IMR-90 (cell line): ENCODE data around the gene GRID2IP. TPM values are rescaled to one million over a fixed set of nuclear protein-coding genes. Genes with fewer than 3 reads are reported as not detected.

Experiments used
- ATAC-seq: fragments of 200-7000 bp; cut with Tn5 transposase; 2 replicates; pipeline ENCODE4 v1.9.1; 2020; ENCODE audit warnings: low read depth, mild to moderate bottlenecking, moderate library complexity
- BruUV-seq: library from RNA; stranded (reverse); fragments of 400-500 nt; replicated peaks from 2 replicates; lab custom pipeline; 2021; lab: Mats Ljungman, UMichigan
- CTCF ChIA-PET: fragments of 300-600 bp; formaldehyde crosslinking; extraction: SDS; loops from one replicate; lab custom pipeline; 2021; ENCODE audit warnings: antibody characterized with exemption; lab: Yijun Ruan, JAX
- POLR2A ChIA-PET: fragments of 300-600 bp; sonication (Branson Sonifier 250); formaldehyde crosslinking; loops from one replicate; lab custom pipeline; 2022; ENCODE audit warnings: antibody characterized with exemption; ENCODE audit not compliant: unreplicated experiment; lab: Charles Lee
- DNase-seq: peaks from one replicate; pipeline ENCODE4 v3.0.0; 2013
- H2AFZ ChIP-seq: replicated peaks from 2 replicates; pipeline ENCODE3; 2013; ENCODE audit warnings: low read length, mild to moderate bottlenecking; ENCODE audit not compliant: poor library complexity
- H2AK5ac ChIP-seq: 2 replicates; pipeline ENCODE4 v1.6.1; 2013; ENCODE audit warnings: low read depth, low read length, inconsistent platforms
- H2AK9ac ChIP-seq: replicated peaks from 2 replicates; pipeline ENCODE3; 2013; ENCODE audit warnings: mild to moderate bottlenecking, low read depth, low read length, moderate library complexity; ENCODE audit not compliant: poor library complexity
- H2BK120ac ChIP-seq: 2 replicates; pipeline ENCODE4 v1.6.1; 2013; ENCODE audit warnings: low read depth, low read length, inconsistent platforms
- H2BK15ac ChIP-seq: 3 replicates; pipeline ENCODE4 v1.6.1; 2013; ENCODE audit warnings: low read depth, low read length, inconsistent platforms
- H2BK20ac ChIP-seq: 2 replicates; pipeline ENCODE4 v1.6.1; 2013; ENCODE audit warnings: low read depth, mild to moderate bottlenecking, inconsistent platforms, low read length, moderate library complexity
- H2BK5ac ChIP-seq: 2 replicates; pipeline ENCODE4 v1.6.1; 2013; ENCODE audit warnings: mild to moderate bottlenecking, low read depth, low read length, inconsistent platforms; ENCODE audit not compliant: poor library complexity, severe bottlenecking
- H3K14ac ChIP-seq: replicated peaks from 2 replicates; pipeline ENCODE4 v1.6.1; 2013; ENCODE audit warnings: low read depth, low read length, inconsistent platforms
- H3K18ac ChIP-seq: 2 replicates; pipeline ENCODE4 v1.6.1; 2013; ENCODE audit warnings: low read depth, low read length, control low read depth
- H3K23ac ChIP-seq: 2 replicates; pipeline ENCODE4 v1.6.1; 2013; ENCODE audit warnings: low read depth, low read length, inconsistent platforms
- H3K27ac ChIP-seq: 2 replicates; pipeline ENCODE4 v1.5.1; 2013; ENCODE audit warnings: mild to moderate bottlenecking, control low read depth, low read length; ENCODE audit not compliant: insufficient read depth
- H3K27me3 ChIP-seq: 2 replicates; pipeline ENCODE4 v1.6.1; 2013; ENCODE audit warnings: low read length; ENCODE audit not compliant: control insufficient read depth, insufficient read depth
- H3K36me3 ChIP-seq: 2 replicates; pipeline ENCODE4 v1.6.1; 2013; ENCODE audit warnings: low read length, mixed read lengths; ENCODE audit not compliant: control insufficient read depth, insufficient read depth
- H3K4ac ChIP-seq: 2 replicates; pipeline ENCODE4 v1.6.1; 2013; ENCODE audit warnings: low read depth, low read length, inconsistent platforms
- H3K4me1 ChIP-seq: 2 replicates; pipeline ENCODE4 v1.6.1; 2013; ENCODE audit warnings: low read length, mixed read lengths; ENCODE audit not compliant: control insufficient read depth, insufficient read depth
- H3K4me2 ChIP-seq: 2 replicates; pipeline ENCODE4 v1.6.1; 2013; ENCODE audit warnings: low read depth, mild to moderate bottlenecking, control low read depth, low read length, moderate library complexity
- H3K4me3 ChIP-seq: 2 replicates; pipeline ENCODE4 v1.5.1; 2013; ENCODE audit warnings: low read depth, mild to moderate bottlenecking, control low read depth, low read length, moderate library complexity; ENCODE audit not compliant: insufficient read depth
- H3K56ac ChIP-seq: 2 replicates; pipeline ENCODE4 v1.6.1; 2013; ENCODE audit warnings: low read length, inconsistent platforms; ENCODE audit not compliant: insufficient read depth; ENCODE audit errors: extremely low read depth
- H3K79me1 ChIP-seq, 2 experiments: 2 replicates each; pipeline ENCODE4 v1.6.1; 2013; ENCODE audit warnings: low read length in 2 of 2, inconsistent platforms in 1 of 2, low read depth in 1 of 2
- H3K9ac ChIP-seq: 2 replicates; pipeline ENCODE4 v1.6.1; 2013; ENCODE audit warnings: low read depth, low read length, control low read depth
- H3K9me1 ChIP-seq: 2 replicates; pipeline ENCODE4 v1.6.1; 2013; ENCODE audit warnings: low read length, inconsistent platforms; ENCODE audit not compliant: insufficient read depth
- H3K9me3 ChIP-seq: 2 replicates; pipeline ENCODE4 v1.6.1; 2013; ENCODE audit warnings: low read length; ENCODE audit not compliant: control insufficient read depth, insufficient read depth
- H4K20me1 ChIP-seq: 2 replicates; pipeline ENCODE4 v1.6.1; 2013; ENCODE audit warnings: low read length, inconsistent platforms; ENCODE audit not compliant: insufficient read depth
- H4K5ac ChIP-seq: 2 replicates; pipeline ENCODE4 v1.6.1; 2013; ENCODE audit warnings: mild to moderate bottlenecking, low read depth, low read length, control low read depth
- H4K8ac ChIP-seq, 2 experiments: 2 replicates each; pipeline ENCODE4 v1.6.1; 2013; ENCODE audit warnings: low read depth in 2 of 2, low read length in 2 of 2, control low read depth in 1 of 2, inconsistent platforms in 1 of 2
- H4K91ac ChIP-seq: 2 replicates; pipeline ENCODE4 v1.6.1; 2013; ENCODE audit warnings: low read depth, low read length, inconsistent platforms; ENCODE audit not compliant: insufficient read depth
- BHLHE40 ChIP-seq: fragments of 150-350 bp; IDR thresholded peaks from 2 replicates; pipeline ENCODE4 v1.6.1; 2016; ENCODE audit warnings: mild to moderate bottlenecking, low read depth, low read length
- CEBPB ChIP-seq: IDR thresholded peaks from 2 replicates; pipeline ENCODE4 v1.6.1; 2012; ENCODE audit warnings: low read depth, low read length, improper control_type of control experiment
- ELK1 ChIP-seq: fragments of 150-350 bp; IDR thresholded peaks from 2 replicates; pipeline ENCODE4 v1.6.1; 2016; ENCODE audit warnings: low read depth, mild to moderate bottlenecking, low read length, moderate library complexity, borderline replicate concordance
- FOS ChIP-seq: fragments of 150-350 bp; IDR thresholded peaks from 2 replicates; pipeline ENCODE4 v1.6.1; 2016; ENCODE audit warnings: low read depth, low read length
- MXI1 ChIP-seq: IDR thresholded peaks from 2 replicates; pipeline ENCODE4 v1.6.1; 2012; ENCODE audit warnings: low read depth, mild to moderate bottlenecking, low read length, moderate library complexity, borderline replicate concordance
- NFE2L2 ChIP-seq: fragments of 150-350 bp; IDR thresholded peaks from 2 replicates; pipeline ENCODE4 v1.6.1; 2016; ENCODE audit warnings: low read depth, mild to moderate bottlenecking, low read length
- RAD21 ChIP-seq: IDR thresholded peaks from 2 replicates; pipeline ENCODE4 v1.6.1; 2012; ENCODE audit warnings: low read length, improper control_type of control experiment
- RCOR1 ChIP-seq: IDR thresholded peaks from 2 replicates; pipeline ENCODE4 v1.6.1; 2012; ENCODE audit warnings: mild to moderate bottlenecking, low read length, improper control_type of control experiment; ENCODE audit not compliant: insufficient replicate concordance
- SMC3 ChIP-seq: fragments of 150-350 bp; IDR thresholded peaks from 2 replicates; pipeline ENCODE4 v1.6.1; 2016; ENCODE audit warnings: low read depth, mild to moderate bottlenecking, antibody characterized with exemption, low read length, moderate library complexity
- USF2 ChIP-seq: fragments of 150-350 bp; IDR thresholded peaks from 2 replicates; pipeline ENCODE4 v1.6.1; 2017; ENCODE audit warnings: mild to moderate bottlenecking, antibody characterized with exemption, low read length, low read depth
- WGBS, 2 experiments: methylation state at CpG; one replicate each; pipeline versions ENCODE4 v1.1.5 to v1.1.7; 2013; ENCODE audit warnings: missing lambda C conversion rate in 2 of 2; ENCODE audit not compliant: insufficient read length in 1 of 2; ENCODE audit errors: extremely low coverage in 2 of 2; 5-methylcytosine and 5-hydroxymethylcytosine counted together
- dilution Hi-C: fragments of 300-500 bp; cut with HindIII; formaldehyde crosslinking; loops from one replicate; pipeline ENCODE4 v1.14.3; 2018; ENCODE audit warnings: low sequenced_read_pairs; ENCODE audit not compliant: unreplicated experiment
- in situ Hi-C: fragments of 300-500 bp; cut with MboI; formaldehyde crosslinking; loops from 3 replicates; pipeline ENCODE4 v1.14.3; 2019; ENCODE audit warnings: low sequenced_read_pairs, inconsistent platforms, mixed read lengths
- intact Hi-C: fragments of 100-400 bp; cut with micrococcal nuclease; formaldehyde crosslinking; loops from 2 replicates; pipeline ENCODE4 v1.10.0; 2022
- polyA plus RNA-seq, 3 experiments: library from polyadenylated mRNA; depleted of rRNA; stranded (reverse); fragments of >200 nt; gene quantifications; 2 replicates each; pipeline ENCODE4 v1.2.3, GENCODE V29; 2012; ENCODE audit warnings: low replicate concordance in 1 of 3
- total RNA-seq: library from RNA; depleted of rRNA; stranded (reverse); fragments of >200 nt; gene quantifications from 2 replicates; pipeline ENCODE4 v1.2.3, GENCODE V29; 2012

GRID2IP gene
- total and polyA plus RNA-seq, 2 of the 4 experiments (the other 2 are of a cell fraction) = not detected

- Histone ChIP-seq H2AFZ (no peak overlapping the region), H3K79me1 (peaks cover 12 to 32% of the 10 kb centered on the region in 2 experiments; a peak in 3 of 4 replicates), H3K4me3 (no peak overlapping the region), H3K9me3 (no peaks in the 10 kb centered on the region), H3K36me3 (peaks cover 28% of the 10 kb centered on the region), H2BK20ac (no peak overlapping the region), H3K9me1 (peaks cover 3% of the 10 kb centered on the region; the same call in 1 of the 2 replicates), H3K56ac (no peak overlapping the region), H3K4me1 (no peaks in the 10 kb centered on the region), H4K20me1 (peaks cover 21% of the 10 kb centered on the region), H2BK5ac (no peak overlapping the region), H2BK120ac (no peak overlapping the region), H3K18ac (no peak overlapping the region), H3K4ac (no peak overlapping the region), H2AK9ac (no peak overlapping the region), H2AK5ac (no peak overlapping the region), H2BK15ac (no peak overlapping the region), H3K27me3 (no peaks in the 10 kb centered on the region), H4K8ac (0 out of 4 replicates have a peak overlapping the region, but pooled peaks of 1 of the 2 experiments have one; percentile 19), H3K14ac (no peak overlapping the region), H3K23ac (no peak overlapping the region), H3K4me2 (no peak overlapping the region), H3K9ac (no peak overlapping the region), H3K27ac (no peak overlapping the region), H4K5ac (no peak overlapping the region), H4K91ac (no peak overlapping the region)
- POLR2A ChIA-PET = no interaction called here
- dilution Hi-C loops (no loop called here), intact Hi-C loops (no loop called here), in situ Hi-C loops (no loop called here)
- 93% methylated on average over 2 of the region's 6 CpGs; no CpG with 5 or more reads in 1 of the 2 experiments for WGBS, 2 experiments
- ATAC-seq (no peak), DNase-seq (no peak)
- TF ChIP-seq NFE2L2 = no peak
- TF ChIP-seq SMC3 = no peak
- no peak for TF ChIP-seq ELK1
- no peak for TF ChIP-seq FOS
- no peak for TF ChIP-seq USF2
- no peak for TF ChIP-seq RCOR1
- TF ChIP-seq MXI1 = no peak
- TF ChIP-seq RAD21 = no peak
- TF ChIP-seq BHLHE40 = no peak
- no peak for TF ChIP-seq CEBPB
- CTCF ChIA-PET = no interaction called here
- BruUV-seq = no TSS peak
These were observed 91.0 kb downstream of the GRID2IP start for GRCh38 chr7:6460303-6460702.
